NOMO-1 treated with DMSO at 0.1 percent for 48 hours (cell line): Measurements from ENCODE around the gene HOXC6.

Source experiments
- DNase-seq: peaks from one replicate; lab custom pipeline; 2025; ENCODE audit not compliant: unreplicated experiment; lab: John Stamatoyannopoulos, UW

The HOXC6 gene

GRCh38 chr12:54001283-54002187, 26.7 kb upstream of the HOXC6 start:
- DNase-seq, result no peak

DNA sequence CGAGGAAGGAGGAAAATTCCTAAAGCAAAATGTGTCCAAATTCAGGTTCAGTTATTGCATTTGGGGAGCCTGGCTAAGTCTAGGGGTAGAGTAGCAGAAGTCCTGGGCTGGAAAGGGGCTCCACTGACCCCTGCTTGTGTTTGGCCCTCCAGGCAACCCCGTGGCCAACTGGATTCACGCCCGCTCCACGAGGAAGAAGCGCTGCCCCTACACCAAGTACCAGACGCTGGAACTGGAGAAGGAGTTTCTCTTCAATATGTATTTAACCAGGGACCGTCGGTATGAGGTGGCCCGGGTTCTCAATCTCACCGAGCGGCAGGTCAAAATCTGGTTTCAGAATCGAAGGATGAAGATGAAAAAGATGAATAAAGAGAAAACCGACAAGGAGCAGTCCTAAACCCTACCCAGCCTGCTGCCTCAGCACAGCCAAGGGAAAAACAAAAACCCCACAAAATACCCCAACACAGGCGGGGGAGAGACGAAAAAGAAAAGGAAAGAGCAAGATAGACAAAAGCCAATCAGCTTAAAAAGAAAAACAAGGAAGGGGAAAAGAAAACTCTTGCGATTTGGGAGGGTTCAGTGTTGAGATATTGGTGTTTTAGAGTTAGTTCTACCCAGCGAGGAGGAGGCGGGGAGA, 25.8 kb upstream of the HOXC6 start:
- DNase-seq, result no peak

GRCh38 chr12:54002915-54003389, 25.3 kb upstream of the HOXC6 start:
- DNase-seq, result no peak

GRCh38 chr12:54003625-54004024, 24.6 kb upstream of the HOXC6 start:
- DNase-seq, result no peak

GRCh38 chr12:54004063-54004840, 24.0 kb upstream of the HOXC6 start:
- DNase-seq, result no peak

- DNase-seq, result no peak
Observed at GRCh38 chr12:54004841-54005530, 23.3 kb upstream of the HOXC6 start.

DNA sequence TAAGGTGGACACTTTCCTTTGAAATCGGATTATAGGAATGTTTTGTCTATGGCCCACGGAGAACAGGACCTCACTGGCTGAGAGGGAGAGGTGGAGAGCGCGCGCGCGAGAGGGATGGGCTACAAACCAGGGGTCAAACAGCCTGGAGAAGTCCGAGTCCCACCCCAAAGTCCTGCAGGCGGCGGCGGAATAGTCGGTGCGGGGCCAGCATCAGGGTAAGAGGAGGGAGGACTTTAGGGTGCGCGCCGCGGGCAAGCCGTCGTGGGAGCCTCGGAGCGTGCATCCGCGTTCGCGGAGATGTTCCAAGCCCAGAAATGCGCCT, 22.7 kb upstream of the HOXC6 start:
- no peak for DNase-seq

DNA sequence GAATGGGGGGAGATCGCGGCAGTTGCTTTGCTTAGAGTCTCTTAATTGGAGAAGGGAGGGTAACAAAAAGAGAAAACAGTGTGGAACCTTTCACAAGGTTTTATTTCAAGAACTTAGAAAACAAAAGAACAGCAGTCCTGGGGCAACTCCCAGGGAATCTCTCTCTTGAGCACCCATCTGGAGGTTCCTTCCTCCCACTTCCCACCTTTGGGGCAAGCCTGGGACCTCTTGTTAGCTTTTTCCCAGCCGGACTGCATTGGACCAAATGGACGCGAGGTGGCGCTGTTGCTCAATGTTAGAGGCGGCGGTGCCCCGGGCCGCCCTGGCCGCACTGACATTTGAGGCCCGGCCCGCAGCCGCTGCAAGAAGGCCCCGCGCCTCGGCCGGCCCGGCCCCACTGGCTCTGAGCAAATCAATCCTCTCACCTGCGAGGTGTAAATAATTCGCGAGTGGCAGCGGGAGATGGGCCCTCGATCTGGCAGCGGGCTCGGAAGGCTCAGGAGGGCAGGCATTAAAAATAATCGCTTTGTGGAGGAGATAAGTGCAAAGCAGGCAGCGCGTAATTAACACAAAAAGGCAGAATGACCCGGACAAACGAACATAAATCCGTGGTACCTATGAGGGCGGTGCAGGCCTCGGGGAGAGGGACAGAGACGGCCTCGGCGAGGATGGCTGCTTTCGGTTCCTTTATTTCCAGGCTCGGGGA, 22.2 kb upstream of the HOXC6 start:
- peak; percentile 64 for DNase-seq

DNA sequence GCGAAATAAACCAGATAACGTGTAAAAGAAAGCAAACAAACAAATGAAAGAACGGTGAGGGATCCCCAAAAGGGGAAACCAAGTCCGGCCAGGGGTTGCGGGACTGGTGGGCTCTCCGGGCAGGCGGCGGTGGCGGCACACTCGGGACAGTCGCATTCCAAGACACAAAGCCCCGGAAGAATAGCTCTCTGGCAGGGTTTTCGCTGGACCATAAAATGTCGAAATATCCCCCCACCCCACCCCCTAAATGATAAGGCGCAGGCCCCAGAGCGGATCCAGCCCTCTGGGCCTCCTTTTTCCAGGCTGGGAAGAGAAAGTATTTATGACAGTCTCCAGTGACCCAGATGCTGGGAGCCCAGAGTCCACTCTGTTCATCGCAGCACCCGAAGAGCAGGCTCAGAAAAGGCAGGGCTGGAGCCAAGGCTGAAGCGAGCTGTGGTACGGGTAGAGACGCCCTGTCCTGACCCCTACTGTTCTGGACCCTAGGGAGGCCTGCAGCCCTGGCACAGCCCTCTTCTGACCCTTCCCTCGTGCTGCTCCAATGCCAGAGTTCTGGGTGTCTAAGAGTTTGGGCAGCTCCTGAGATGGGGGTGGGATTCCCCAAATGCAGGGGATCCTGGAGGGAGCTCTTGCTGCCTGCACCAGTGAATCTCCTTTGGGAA, 21.6 kb upstream of the HOXC6 start:
- DNase-seq, result no peak

DNA sequence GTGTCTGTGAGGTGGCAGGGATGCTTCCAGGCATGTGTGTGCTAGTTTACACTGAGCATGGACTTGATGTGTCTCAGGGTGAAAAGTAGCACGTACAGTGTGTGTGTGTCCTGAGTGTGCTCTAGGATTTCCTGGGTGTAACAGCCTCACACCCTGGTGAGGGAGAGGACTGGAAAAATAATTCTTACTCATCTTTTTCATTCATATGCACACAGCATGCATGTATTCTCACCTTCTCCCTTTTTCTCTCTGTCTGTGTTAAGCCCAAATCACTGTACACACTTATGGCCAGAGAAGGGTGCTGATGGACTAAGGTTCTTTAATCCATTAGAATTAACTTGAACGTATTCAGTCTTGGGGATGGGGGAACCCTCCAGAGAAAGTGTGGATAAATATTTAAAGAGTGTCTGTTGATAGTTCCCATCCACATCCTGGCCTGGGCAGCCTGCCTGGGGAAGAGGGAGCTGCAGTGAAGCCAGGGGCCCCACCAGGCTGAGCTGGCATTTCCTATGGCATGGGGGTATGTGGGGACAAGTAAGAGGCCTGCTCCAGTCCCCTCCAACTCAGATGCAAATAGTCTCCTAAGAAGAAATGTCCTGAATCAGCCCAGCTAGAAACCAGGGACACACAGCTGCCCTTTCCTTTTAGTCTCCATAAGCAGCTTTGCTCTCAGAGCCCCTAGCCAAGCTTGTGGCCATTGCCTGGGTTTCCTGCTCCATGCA, 20.5 kb upstream of the HOXC6 start:
- DNase-seq, result no peak

DNA sequence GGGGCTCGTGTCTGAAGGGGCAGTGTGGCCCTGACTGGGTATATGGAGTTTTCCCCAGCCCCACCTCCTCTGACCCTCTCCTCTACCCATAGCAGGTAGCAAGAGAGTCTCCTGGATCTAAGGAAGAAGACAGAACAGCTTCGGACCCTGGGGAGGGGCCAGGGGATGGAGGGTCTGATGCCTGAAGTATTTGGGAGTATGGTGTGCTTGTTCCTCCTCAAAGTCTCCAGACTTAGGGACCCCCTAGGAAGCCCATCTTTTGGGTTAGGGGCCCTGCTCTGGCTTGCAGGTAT, 20.0 kb upstream of the HOXC6 start:
- no peak for DNase-seq

DNA sequence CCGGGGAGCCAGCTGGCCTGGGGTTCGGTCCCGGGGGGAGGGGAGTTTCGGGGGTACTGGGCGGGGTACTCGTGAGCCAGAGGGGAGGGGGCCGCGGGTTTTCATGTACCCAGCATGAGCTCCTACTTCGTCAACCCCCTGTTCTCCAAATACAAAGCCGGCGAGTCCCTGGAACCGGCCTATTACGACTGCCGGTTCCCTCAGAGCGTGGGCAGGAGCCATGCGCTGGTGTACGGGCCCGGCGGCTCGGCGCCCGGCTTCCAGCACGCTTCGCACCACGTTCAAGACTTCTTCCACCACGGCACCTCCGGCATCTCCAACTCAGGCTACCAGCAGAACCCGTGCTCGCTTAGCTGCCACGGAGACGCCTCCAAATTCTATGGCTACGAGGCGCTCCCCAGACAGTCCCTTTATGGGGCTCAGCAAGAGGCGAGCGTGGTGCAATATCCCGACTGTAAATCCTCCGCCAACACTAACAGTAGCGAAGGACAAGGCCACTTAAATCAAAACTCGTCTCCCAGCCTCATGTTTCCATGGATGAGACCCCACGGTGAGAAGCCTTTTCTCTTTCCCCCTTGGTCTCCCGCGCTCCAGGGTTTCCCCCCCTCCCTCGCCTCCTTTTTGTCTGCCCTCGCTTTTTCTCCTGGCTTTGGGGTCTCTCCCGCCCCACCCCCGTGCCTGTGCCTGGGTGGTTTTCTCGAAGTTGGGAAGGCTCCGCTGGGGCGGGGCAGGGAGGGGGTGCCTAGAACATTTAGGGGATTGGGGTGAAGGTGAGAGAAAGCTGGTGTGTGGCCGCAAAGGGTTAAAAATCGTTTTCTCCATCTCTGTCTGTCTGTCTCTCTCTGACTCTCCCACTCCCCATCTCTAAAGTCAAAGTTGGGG, 18.8 kb upstream of the HOXC6 start:
- DNase-seq, result no peak

GRCh38 chr12:54010053-54010971, 17.9 kb upstream of the HOXC6 start:
- no peak for DNase-seq

GRCh38 chr12:54010972-54011664, 17.1 kb upstream of the HOXC6 start:
- no peak for DNase-seq

GRCh38 chr12:54011665-54012532, 16.3 kb upstream of the HOXC6 start:
- DNase-seq, result no peak
